GM19438 (cell line): ENCODE data around the gene DPH2.

Experiments
- ATAC-seq: cut with Tn5 transposase; IDR thresholded peaks from one replicate; pipeline ENCODE4 v1.9.1; 2021; ENCODE audit warnings: low read depth; ENCODE audit not compliant: unreplicated experiment

Gene DPH2

DNA sequence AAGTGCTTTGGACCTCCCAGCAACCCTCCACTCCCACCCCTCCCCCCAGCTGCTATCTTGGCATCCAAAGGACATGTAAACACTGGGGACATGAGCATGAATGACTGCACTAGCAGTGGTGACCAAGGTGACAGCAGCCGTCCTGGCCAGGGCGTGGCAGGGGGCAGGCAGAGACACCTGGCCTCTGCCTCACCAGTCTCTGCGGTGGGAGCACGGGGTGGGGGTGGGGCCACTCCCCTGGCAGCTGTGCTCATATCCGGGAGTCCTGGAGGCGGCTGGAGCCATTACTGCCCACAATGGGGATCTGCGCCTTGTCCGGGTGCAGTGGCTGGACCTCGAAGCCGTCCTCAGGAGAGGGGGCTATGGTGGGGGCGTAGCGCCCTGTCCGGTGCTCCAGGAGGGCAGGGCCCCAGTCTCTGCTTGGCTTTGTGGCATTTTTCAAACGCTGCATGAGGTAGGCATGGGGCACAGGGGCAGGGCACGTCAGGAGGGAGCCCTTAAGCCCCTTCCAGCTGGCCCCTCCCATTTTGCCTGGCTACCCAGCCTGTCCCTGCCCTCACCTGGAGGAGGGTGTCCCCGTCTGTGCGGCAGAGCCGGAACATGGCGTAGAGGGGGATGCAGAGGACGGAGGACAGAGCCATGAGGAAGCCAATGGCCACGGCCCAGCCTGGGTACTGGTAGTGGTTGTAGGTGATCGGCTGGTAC, 27.6 kb downstream of the DPH2 start:
- ATAC-seq = no peak

DNA sequence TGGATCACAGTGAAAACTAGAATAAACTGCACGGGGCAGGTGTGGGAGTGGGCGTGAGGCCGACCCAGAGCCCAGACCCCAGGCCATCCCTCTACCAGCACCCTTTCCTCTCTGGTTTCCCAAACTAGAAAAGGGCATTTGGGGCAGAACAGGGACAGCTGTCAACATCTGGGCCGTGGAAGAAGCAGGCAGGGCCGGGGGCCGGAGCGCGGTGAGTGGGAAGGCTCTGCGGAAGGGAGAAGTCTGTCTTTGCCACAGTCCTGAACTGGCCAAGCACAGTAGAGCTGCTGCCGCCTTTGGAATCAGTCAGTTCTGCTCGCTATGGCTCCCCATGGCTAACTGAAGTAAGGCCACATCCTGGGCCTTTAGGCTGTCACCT, 28.2 kb downstream of the DPH2 start:
- no peak for ATAC-seq

DNA sequence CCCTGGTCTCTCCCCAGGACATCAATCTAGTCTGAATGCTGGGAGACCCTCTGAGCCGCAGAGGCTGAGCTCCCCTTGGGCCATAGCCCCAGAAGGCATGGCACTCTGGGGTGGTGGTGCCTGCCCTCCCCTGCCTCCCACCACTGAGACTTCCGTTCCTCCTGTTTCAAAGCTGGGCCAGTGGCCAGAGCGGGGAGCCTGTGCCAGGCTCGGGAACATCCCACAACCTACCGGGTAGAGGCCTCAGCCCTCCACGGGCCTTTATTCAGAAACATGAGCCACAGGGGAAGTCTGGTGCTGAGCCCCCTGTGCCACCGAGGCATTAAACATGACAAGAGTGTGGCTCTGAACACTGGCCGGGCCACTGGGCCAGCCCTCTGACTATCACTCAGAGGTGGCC, 29.6 kb downstream of the DPH2 start:
- ATAC-seq = no peak

DNA sequence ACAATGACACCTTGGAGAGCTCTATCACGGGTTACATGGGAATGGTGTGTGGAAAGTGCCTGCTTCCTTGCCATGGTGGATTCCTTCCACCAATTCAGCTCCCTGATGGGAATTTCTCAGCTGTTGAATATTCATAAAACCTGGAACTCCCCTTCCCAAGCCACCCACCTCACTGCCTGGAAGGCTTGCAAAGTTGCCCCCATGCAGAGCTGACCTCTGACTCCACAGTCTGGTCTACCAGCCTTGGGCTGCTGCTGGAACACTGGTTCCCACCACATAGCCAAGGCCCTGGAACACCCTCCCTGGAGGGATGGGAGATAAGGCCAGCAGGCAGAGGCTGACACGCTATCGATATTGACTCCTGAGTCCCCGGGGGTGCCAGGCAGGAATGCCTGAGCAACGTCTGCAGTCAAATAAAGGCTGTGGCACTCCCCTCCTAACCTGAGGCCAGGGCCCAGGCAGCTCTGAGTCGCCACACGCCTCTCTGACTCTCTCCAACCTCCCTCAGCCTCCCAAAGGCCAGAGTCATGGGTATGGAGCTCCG, 30.4 kb downstream of the DPH2 start:
- no peak for ATAC-seq

DNA sequence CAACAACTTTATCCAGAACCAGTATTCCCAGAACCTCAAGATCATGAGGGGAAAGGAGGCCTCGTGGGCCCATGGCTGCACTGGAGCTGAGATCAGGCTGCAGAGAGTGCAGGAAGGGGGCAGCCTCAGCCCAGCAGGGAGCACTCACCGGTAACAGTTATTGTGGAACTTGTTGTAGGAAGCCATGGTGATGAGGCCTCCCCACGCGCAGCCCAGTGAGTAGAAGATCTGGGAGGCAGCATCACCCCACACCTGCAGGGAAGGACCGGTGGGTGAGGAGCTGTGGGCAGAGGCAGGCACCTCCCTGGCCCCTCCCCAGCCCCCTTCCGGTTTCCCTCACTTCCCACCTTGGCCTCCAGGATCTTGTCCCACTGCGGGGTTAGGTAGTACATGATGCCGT, 32.4 kb downstream of the DPH2 start:
- no peak for ATAC-seq

DNA sequence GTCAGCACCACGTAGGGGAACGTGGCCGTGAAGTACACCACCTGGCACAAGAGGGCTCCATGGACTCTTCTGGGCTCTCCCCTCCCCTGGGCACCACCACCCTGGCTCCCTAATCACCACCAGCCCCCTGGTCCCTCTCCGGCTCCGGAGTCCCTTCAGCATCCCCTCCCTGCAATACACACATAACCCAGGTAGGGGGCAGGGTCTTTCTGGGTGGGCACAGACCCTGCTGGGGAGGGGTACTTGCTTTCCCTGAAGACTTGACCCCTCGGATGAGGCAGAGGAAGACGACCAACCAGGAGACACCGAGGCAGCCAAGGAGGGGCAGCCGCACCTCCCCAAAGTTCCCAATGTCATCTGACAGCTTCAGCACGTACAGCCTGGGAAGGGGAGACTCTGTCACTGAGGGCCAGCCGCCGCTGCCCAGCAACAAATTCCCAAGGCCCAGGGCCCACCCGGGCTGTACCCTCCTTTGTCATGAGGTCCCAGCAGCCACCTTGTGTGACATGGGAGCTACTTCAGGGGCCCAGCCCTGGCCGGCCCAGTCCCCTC, 32.9 kb downstream of the DPH2 start:
- ATAC-seq = no peak

DNA sequence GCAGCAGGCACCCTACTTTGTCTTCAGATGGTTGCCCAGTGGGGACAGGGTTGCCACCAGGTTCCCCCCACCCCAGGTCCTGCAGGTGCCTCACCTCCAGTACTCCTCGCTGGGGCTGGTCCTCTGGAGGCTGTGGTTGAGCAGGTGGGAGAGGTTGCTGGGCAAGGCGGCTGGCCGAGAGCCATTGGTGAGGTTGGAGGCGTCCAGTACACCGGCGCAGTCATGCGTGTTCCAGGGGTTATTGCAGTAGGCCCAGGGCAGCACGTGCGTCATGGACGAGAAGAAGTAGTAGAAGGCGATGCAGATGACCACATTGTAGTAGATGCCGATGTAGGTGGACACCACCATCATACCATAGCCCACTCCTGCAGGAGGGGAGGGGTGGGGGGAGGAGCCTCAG, 38.4 kb downstream of the DPH2 start:
- ATAC-seq = no peak

DNA sequence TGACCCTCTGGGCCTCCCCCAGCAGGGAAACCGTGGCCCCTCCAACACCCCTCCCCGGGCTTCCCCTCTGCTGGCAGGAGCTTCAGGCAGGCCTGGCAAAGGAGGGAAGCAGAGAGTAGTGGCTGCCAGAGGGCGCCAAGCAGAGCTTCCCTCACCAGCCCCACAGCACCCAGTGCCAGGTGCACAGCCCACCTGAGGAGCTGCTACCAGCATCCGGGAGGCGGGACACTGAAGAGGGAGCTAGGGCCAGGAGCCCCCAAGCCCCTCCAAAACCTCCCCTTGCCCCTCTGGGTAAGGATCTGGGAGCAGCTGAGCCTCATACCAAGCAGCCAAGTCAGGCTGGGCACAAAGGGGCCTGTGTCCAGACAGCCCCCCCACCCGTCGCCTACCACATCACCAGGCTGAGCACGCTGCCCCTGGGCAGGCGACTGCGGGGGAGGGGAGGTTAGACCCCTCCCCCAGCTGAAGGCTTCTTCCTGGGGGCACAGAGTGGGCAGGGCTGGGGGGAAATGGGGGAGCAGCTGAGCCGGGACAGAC, 41.2 kb downstream of the DPH2 start:
- ATAC-seq = no peak

DNA sequence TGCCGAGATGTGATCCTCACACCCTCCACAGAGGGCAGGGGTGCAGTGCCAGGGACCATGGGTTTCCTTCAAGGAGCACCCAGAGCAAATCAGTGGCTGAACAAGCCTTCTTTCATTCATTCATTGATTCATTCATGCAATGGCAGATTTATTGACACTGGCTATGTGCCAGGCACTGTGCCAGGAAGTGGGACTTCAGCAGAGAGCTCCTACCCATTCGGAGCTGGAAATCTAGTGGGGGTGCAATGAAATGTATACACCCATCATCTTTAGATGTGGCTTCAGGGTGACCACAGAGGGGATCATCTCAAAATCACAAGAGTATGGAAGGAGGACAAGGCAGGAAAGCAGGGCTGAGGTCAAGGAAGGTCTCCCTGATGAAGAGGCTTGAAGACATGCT, 42.6 kb downstream of the DPH2 start:
- ATAC-seq = no peak

DNA sequence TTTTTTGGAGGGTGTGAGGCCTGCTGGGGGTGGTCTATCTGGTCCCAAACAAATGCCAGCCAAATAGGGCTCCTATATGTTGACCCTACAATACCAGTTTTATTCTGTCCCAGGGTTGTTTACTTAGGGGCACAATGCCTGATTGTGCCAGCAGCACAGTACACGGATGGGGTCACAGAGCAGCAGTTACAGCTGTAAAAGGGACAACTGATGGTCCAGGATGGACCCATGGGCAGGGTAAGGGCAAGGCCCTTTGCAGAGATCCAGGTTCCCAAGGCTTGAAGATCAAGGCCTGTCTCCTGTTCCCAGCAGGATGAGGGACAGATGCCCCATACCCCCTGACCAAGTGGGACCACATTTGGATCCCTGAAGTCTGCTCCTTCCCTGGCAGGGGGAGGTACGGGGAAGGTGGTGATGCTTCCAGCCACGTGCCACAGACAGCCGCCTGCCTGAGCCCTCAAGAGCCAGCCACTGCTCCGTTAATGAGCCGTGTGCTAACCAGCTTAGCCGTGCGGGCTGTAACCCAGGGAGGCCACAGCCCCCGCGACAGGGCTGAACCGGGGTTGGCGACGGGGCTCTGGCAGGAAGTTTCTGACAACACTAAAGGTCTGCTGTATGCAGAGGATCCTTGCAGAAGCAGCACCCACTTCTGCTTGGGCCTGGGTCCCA, 43.3 kb downstream of the DPH2 start:
- ATAC-seq = no peak

DNA sequence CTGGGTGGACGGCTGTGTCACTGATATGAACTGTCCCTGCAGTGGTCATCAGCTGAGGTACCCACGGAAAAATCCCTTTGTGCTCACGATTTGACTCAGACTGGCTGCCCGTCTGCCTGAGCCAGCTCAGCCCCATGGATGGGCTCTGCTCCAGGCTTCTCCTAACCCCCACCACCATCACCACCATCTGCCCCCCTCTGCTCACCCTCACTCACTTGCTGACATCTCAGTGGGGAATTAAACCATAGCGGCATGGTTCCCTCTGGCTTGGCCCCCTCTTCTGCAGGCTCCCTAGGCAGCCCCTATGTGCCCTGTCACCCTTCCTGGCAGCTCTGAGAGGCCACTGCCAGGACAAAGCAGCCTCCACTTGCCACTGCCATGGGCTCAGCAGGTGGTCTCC, 44.1 kb downstream of the DPH2 start:
- no peak for ATAC-seq

DNA sequence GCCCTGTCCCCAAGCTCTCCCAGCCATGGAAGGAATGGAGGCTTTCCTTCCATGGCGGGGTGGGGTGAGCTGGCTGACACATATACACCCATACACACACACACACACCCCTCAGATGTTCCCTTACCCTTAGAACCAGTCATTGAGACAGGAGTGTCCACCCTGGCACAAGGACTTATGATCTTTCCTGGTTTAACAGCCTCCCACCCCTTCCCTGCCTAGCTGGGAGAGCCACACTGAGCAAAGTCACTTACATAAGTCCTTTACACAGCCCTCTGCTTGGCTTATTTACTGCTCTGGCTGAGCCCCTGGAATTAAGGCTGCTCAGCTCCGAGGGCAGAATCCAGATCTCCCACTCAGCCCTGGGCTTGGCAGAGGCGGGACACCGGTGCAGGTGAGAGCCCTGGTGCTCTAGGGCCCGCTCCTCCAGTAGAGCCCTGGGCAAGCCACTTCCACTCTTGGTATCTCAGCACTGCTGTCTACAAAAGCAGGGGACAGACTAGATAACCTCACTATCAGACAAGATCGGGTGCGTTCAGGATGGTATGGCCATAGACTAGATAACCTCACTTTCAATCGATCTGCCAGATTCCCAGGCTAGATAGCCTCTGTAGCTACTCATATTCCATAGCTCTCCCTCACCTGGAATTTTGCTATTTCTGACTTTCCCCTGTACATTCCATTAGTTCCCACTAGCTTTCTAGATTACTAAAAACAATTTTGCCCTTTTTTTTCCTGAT, 44.7 kb downstream of the DPH2 start:
- ATAC-seq = no peak

DNA sequence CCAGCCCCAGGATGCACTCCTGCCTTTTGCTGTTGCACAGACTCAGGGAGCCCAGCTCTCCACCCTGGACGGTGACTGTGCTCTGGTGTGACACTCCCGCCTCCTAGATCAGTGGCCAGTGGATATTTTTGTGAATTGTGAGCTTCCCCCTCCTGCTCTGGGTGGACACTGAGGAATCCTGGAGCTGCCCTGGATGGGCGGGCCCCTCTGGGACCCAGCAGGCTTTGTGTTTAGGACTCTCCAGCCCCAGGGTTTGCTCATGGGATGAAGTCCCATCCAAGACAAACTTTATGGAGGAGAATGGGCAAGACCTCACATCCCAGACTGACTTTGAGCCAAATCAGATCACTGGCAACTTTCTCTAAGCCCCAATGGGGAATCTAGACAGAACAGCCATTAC, 45.4 kb downstream of the DPH2 start:
- no peak for ATAC-seq

DNA sequence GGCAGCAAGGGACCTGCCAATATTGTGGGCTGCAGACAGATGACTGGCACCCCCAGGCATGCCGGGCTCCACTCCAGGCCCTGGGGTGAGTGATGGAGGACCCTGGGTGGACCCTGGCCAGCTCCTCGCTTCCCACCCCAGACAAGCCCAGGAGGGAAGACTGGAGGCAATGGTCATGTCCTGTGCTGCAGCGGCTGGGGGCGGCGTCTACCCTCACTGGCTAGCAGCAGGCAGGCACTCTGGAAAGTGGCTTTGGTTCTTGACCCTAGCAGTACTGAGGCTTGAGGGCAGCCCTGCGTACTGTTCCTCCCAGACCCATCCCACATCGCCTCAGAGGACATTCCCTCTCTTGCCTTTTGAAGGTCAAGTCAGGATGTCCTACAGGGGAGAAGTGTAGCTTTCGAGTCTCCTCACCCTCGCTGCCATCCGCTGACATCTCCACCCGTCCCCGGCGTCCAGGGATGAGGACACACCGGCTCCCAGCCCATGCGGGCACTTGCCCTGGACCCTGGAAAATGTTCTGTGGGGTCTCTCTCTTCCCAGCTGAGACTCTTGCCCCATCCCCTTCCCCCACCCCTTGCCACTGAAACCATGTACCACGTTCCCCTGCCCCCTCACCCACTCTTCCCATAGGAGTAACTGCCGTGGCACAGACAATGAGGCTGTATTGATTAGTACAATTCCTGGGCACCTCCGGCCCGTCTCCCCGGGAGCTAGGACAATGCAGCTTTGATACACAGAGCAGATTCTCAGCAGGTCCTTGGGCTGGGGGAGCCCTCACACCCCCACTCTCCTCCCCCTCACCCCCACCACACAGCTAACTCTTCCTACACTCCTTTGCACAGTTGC, 46.5 kb downstream of the DPH2 start:
- no peak for ATAC-seq

DNA sequence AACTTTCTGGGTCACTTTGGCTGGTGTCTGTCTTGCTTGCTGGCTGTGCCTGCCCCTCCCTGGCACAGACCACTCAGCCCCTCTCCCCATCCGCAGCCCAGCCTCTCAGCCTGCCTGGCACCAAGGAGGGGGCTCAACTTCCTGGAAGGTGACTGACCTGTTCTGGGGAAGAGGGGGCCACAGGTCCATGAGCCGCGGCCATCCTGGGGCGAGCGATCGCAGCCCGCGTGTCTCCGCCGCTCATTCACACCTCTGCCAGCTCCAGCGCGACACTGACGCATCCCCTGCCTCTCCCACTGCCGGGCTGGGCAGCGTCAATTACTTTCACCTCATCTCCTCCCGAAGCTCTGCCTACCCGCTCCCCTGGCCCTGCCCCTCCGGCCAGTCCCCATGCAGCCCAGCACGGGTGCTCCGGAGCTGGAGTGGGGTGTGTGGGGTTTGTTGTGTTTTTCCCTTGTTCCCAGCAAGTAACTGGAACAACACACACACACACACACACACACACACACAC, 47.1 kb downstream of the DPH2 start:
- ATAC-seq = no peak

DNA sequence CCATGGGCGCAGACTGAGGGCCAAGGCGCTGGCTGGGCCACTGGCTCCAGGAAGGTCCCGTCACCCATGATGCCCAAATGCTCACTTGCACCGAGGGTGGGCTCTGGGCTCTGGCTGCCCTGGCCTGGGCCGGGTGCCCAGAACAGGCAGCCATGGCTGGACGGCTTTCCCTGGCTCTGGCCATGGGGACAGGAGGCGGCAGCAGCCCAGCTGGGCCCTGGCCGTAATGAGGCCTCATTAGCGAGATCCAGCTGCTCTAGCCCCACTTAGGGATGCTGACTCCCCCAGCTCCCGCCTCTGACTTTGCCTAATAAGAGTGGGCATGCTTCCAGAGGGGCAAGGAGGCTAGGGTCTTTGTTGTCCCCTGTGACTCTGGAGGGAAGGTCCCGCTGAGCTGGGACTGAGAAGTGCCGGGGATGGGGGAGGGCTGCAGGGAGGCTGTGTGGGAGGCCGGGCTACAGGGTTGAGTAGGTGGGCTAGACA, 49.7 kb downstream of the DPH2 start:
- ATAC-seq = no peak

DNA sequence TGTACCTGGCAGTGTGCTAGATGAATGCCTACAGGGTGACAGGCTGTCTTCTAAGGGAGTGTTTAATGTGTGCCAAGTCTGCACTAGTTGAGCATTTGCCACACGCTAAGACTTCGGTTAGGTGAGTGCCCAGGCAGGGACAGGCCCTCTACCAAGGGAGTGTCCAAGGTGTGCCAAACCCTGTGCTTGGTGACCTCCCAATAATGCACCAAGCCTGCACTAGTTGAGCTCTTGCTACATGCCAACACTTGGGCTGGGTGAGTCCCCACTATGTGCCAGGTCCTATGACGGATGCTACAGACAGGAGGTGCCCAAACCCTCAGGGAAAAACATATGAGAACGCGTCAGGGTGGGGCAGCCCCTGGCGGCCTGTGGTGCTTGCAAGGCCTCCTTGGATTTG, 50.7 kb downstream of the DPH2 start:
- no peak for ATAC-seq

DNA sequence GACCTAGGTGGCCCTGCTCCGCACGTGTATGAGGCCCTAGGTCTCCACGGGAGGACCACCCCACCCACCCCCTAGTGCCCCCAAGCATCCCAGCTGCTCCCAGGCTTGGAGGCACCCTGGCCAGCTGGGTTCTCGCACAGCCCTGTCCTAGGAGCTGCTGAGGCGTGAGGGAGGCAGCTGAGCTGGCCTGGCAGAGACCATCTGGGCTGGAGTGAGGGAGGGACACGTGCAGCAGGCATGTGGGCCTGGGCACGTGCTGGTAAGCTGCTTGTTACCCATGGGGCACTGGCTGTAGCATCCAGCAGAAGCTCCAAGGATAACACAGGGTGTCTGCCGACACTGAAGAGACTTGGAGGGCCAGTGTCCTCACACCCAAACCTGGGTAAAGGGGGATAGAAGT, 51.3 kb downstream of the DPH2 start:
- no peak for ATAC-seq

DNA sequence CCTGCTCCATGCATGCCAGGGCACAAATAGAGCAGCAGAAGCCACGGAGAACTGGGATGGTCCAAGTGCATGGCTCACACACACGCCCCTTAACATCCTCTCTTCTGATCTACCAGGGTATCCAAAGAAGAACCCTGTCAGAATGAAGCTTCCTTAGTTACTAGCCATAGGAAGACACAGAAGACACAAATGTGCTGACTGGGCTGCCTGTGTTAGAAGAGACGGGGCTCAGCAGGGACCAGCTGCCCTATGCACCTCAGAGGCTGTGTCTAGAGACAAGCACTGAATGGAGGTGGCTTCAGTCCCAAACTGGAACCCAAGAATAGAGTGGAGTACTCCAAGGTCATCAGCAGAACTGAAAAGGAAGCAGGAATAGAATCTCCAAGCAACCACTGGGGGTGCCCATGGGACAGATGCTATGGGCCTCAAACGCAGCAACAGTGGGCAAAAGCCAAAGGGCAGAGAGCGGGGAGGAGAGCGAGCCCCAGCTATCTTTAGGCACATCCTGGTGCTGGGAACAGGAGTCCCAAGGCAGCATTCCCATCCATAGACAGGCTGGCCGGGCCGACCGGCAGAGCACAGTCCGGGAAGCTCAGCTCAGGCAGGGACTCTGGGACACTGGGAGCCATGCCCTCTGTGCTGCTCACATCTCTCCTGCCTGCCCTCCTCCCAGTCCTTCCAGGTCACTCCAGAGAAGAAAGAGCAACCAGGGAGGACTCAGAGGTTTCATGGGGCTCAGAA, 51.9 kb downstream of the DPH2 start:
- ATAC-seq = no peak
